IPS-NIHi11 (cell line): ENCODE data around the gene NDUFS1.
A peak's percentile ranks its signal among the peaks of the same experiment; 100 is the strongest.
"Not testable (repeated sequence)": the region's sequence is repeated elsewhere in the genome, so short reads cannot be mapped to it uniquely, and the experiment has no call there.

ENCODE experiments used
- DNase-seq: peaks from one replicate; pipeline ENCODE4 v3.0.0; 2012; ENCODE audit warnings: mixed read lengths, low spot score

The NDUFS1 gene

GRCh38 chr2:206162401-206162800 lies 3.2 kb upstream of the NDUFS1 start:
- DNase-seq, result not testable (repeated sequence)

- DNase-seq, result no peak
Measured at GRCh38 chr2:206160807-206161179, 1.5 kb upstream of the NDUFS1 start.

- peak; percentile 58 for DNase-seq
Measured at GRCh38 chr2:206160125-206160806, 1.0 kb upstream of the NDUFS1 start.

GRCh38 chr2:206158563-206159345 lies 490 bp downstream of the NDUFS1 start:
- DNase-seq, result no peak

GRCh38 chr2:206157014-206157413 lies 2.2 kb downstream of the NDUFS1 start:
- not testable (repeated sequence) for DNase-seq

GRCh38 chr2:206154197-206154596 lies 5.0 kb downstream of the NDUFS1 start:
- no peak for DNase-seq

GRCh38 chr2:206150631-206151030 lies 8.6 kb downstream of the NDUFS1 start:
- DNase-seq, result no peak

- no peak for DNase-seq
Measured at GRCh38 chr2:206150168-206150567, 9.1 kb downstream of the NDUFS1 start.

GRCh38 chr2:206149330-206149729 lies 9.9 kb downstream of the NDUFS1 start:
- DNase-seq, result no peak

- no peak for DNase-seq
Measured at GRCh38 chr2:206145665-206146064, 13.6 kb downstream of the NDUFS1 start.

GRCh38 chr2:206144383-206144782 lies 14.9 kb downstream of the NDUFS1 start:
- no peak for DNase-seq

GRCh38 chr2:206143451-206143850 lies 15.8 kb downstream of the NDUFS1 start:
- DNase-seq, result no peak

- DNase-seq, result no peak
Measured at GRCh38 chr2:206127656-206128055, 31.6 kb downstream of the NDUFS1 start.

- no peak for DNase-seq
Measured at GRCh38 chr2:206125901-206126300, 33.3 kb downstream of the NDUFS1 start.

- not testable (repeated sequence) for DNase-seq
Measured at GRCh38 chr2:206122569-206122968, 36.7 kb downstream of the NDUFS1 start.

- DNase-seq, result no peak
Measured at GRCh38 chr2:206116278-206116677, 43.0 kb downstream of the NDUFS1 start.

- no peak for DNase-seq
Measured at GRCh38 chr2:206115026-206115578, 44.1 kb downstream of the NDUFS1 start.

GRCh38 chr2:206112846-206113547 lies 46.2 kb downstream of the NDUFS1 start:
- DNase-seq, result no peak

- DNase-seq, result no peak
Measured at GRCh38 chr2:206112108-206112507, 47.1 kb downstream of the NDUFS1 start.

- no peak for DNase-seq
Measured at GRCh38 chr2:206108713-206109112, 50.5 kb downstream of the NDUFS1 start.

- DNase-seq, result no peak
Measured at GRCh38 chr2:206105541-206105940, 53.7 kb downstream of the NDUFS1 start.

- no peak for DNase-seq
Measured at GRCh38 chr2:206105038-206105437, 54.2 kb downstream of the NDUFS1 start.

GRCh38 chr2:206098872-206099271 lies 60.4 kb downstream of the NDUFS1 start:
- not testable (repeated sequence) for DNase-seq
